Progenitor cell of endocrine pancreas (in vitro differentiated cells): Measurements from ENCODE around the gene TNFSF10. TPM values are rescaled to one million over a fixed set of nuclear protein-coding genes. Genes with fewer than 3 reads are reported as not detected.

Experiments used
- DNase-seq: peaks from one replicate; pipeline ENCODE4 v3.0.0; 2021; ENCODE audit warnings: low spot score; ENCODE audit not compliant: unreplicated experiment
- H3K27ac Mint-ChIP-seq: 2 replicates; pipeline ENCODE4 v1.8.0; 2021; ENCODE audit warnings: mild to moderate bottlenecking, moderate library complexity, mixed read lengths
- H3K27me3 Mint-ChIP-seq: 2 replicates; pipeline ENCODE4 v1.8.0; 2021; ENCODE audit warnings: mixed read lengths
- H3K36me3 Mint-ChIP-seq: 2 replicates; pipeline ENCODE4 v1.8.0; 2022; ENCODE audit warnings: mixed read lengths; ENCODE audit not compliant: insufficient read depth
- H3K4me1 Mint-ChIP-seq: 2 replicates; pipeline ENCODE4 v1.8.0; 2021; ENCODE audit warnings: low read depth, mixed read lengths
- H3K4me3 Mint-ChIP-seq: 2 replicates; pipeline ENCODE4 v1.8.0; 2021; ENCODE audit warnings: low read depth, mild to moderate bottlenecking, moderate library complexity, mixed read lengths
- H3K9me3 Mint-ChIP-seq: 2 replicates; pipeline ENCODE4 v1.8.0; 2021; ENCODE audit warnings: low read depth, mixed read lengths
- CTCF ChIP-seq: fragments of 200-600 bp; sonication (generic); IDR thresholded peaks from one replicate; pipeline ENCODE4 v1.5.0; 2021; ENCODE audit warnings: antibody characterized with exemption, mild to moderate bottlenecking; ENCODE audit not compliant: unreplicated experiment
- total RNA-seq: library from RNA; stranded (reverse); gene quantifications from 2 replicates; pipeline ENCODE4 v1.2.1, GENCODE V29; 2021

Gene TNFSF10
- total RNA-seq, 1 donor from 2014 or later, result 0.72 TPM

- DNase-seq, result no peak
- H3K36me3 Mint-ChIP-seq, result no peaks in the 10 kb centered on the region
- TF ChIP-seq CTCF, result no peak
- peaks cover 36% of the 10 kb centered on the region for H3K27me3 Mint-ChIP-seq
- H3K4me3 Mint-ChIP-seq, result no peak overlapping the region
- peaks cover 6% of the 10 kb centered on the region for H3K9me3 Mint-ChIP-seq
- H3K4me1 Mint-ChIP-seq, result peaks cover 9% of the 10 kb centered on the region
- no peak overlapping the region for H3K27ac Mint-ChIP-seq
These were observed 58.9 kb downstream of the TNFSF10 start for GRCh38 chr3:172464306-172464705.

- no peaks in the 10 kb centered on the region for H3K36me3 Mint-ChIP-seq
- H3K9me3 Mint-ChIP-seq, result peaks cover 3% of the 10 kb centered on the region
- peaks cover 1% of the 10 kb centered on the region for H3K4me1 Mint-ChIP-seq
- peaks cover 23% of the 10 kb centered on the region for H3K27me3 Mint-ChIP-seq
- TF ChIP-seq CTCF, result peak; percentile 80
- no peak overlapping the region for H3K4me3 Mint-ChIP-seq
- no peak for DNase-seq
- H3K27ac Mint-ChIP-seq, result no peak overlapping the region
These were observed 61.6 kb downstream of the TNFSF10 start for GRCh38 chr3:172461530-172462138.

GRCh38 chr3:172456404-172456803, 66.8 kb downstream of the TNFSF10 start:
- Mint-ChIP-seq H3K9me3 (no peaks in the 10 kb centered on the region), H3K4me1 (no peaks in the 10 kb centered on the region), H3K4me3 (no peak overlapping the region), H3K27me3 (peaks cover 36% of the 10 kb centered on the region), H3K36me3 (no peaks in the 10 kb centered on the region), H3K27ac (no peak overlapping the region)
- TF ChIP-seq CTCF, result no peak
- DNase-seq, result no peak

Other genes starting within 250 kb of the TNFSF10 start
- gene GHSR, start 75.0 kb downstream of the TNFSF10 start, total RNA-seq, result not detected in 2 replicates
- 2.1 and 2.5 TPM in 2 replicates for gene NCEH1, start 187.6 kb upstream of the TNFSF10 start, total RNA-seq
- gene ECT2, start 227.3 kb upstream of the TNFSF10 start, total RNA-seq, result 38.1 and 45.4 TPM in 2 replicates